CD4-positive, alpha-beta T cell treated with Interleukin-15 for 1 hour (primary cell): Measurements from ENCODE around the gene NKX2-3.

Source experiments
- DNase-seq: peaks from one replicate; pipeline ENCODE4 v3.0.0-alpha.2; 2020

Gene NKX2-3

GRCh38 chr10:99532687-99533495 lies at the start of gene NKX2-3:
TSS of gene NKX2-3 (plus strand) at chr10:99532942. CDS start at chr10:99533132, 190 bp downstream.
- peak; percentile 59 for DNase-seq

GRCh38 chr10:99484626-99485581 lies 47.8 kb upstream of the NKX2-3 start:
- no peak for DNase-seq

- DNase-seq: no peak
Observed at GRCh38 chr10:99487125-99487807, 45.5 kb upstream of the NKX2-3 start.

DNA sequence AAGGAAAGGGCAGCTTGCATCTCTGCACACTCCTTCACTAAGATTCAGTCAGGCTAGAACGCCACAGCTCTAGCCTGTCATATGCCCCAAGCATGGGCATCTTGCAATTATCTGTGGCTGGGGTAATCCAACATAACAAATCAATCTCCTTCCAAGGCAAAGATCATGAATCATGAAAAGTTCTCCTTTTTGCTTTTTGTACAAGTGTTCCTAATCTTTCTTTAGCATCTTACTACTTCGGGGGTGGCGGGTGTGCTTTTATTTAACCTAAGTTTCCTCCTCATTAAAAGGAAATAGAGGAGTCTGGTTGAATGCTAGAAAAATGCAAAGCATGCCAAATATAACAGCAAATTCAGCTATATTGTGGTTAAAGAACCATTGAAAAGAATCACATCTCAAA lies 43.5 kb upstream of the NKX2-3 start:
- no peak for DNase-seq

GRCh38 chr10:99497343-99498025 lies 35.3 kb upstream of the NKX2-3 start:
- no peak for DNase-seq

DNA sequence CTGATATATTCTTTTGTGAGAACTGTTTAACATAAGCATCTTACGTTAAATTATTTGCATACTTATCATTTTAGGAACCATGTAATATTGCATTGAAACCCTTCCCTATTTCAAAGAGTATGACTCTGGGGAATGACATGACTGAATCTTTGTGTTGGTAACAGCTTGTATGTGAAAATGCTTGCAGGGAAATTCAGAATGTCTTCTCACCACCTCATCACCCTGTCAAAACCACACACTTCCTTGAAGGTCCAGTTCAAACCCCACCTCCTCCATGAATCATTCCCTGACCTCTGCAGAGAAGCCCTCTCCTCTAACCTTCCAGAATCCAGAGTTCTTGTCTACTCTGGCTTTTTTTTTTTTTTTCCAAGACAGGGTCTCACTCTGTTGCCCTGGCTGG lies 26.3 kb upstream of the NKX2-3 start:
- no peak for DNase-seq

DNA sequence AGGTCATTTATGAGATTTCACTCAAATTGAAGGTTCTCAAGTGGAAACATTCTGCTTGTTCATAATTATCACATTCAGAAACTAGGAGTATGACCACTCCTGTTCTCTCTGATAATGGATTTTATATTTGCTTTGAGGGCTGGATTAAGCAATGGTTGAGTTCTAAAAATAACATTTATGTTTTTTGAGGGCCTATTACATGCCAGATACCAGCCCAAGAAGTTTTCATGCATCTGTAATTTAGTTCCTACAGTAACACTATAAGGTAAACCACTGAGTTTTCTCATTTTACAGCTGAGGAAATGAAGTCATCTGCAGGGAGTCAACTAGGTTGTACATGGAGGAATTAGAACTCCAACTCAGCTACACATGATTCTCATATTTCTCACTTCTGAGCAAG lies 25.5 kb upstream of the NKX2-3 start:
- DNase-seq: no peak

DNA sequence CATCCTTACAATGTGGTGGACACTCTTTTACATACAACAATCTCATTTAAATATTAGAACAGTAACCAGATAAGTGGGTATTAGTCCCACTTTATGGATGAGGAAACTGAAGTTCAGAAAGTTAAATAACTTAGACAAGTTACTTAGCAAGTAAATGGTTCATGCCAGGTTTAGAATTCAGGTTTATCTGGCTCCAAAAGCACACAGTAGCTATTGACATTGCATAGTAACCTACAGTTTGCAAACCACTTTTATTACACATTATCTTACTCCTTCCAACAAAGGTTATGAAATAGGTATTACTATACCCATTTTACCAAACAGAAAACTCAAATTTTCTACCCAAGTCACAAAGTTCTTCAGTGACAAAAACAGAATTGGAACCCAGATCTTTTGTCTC lies 19.7 kb upstream of the NKX2-3 start:
- DNase-seq: no peak

GRCh38 chr10:99519690-99520039 lies 13.1 kb upstream of the NKX2-3 start:
- no peak for DNase-seq

DNA sequence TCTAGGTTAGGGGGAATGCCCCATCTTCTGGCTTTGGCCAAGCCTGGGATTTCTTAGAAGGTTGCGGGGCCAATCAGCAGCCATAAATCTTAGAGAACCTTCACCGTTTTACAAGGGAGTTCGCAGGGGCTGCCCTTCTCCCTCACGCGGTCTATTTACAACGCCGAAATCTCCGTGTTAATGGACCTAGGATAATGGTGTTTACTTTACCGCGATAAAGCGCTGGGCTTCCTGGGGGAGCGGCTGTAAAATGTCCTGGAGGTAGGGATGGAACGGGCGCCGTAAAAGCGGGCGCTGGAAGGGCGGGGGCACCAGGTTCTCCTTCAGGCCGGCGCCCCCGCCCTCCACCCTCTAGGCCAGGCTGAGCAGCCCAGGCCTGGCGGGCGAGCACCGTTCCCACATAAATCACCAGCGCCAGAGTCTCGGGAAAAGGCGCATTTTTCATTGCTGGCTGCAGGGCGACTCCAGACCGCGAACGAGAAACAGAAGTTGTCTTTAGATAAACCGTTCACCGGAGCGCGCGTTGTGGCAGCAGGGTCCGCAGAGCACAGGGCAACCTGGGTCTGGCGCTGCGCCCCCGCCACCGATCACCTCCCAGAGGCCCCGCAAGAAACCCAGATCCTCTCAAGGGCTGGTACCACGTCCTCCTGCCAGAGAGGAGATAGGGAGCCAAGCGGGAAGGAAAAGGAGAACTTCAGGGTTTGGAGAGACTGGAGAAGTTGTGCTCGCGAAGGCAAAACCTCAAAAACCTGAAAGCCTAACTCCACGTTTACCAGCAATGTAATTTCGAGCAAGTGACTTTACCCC lies 12.5 kb upstream of the NKX2-3 start:
- no peak for DNase-seq

DNA sequence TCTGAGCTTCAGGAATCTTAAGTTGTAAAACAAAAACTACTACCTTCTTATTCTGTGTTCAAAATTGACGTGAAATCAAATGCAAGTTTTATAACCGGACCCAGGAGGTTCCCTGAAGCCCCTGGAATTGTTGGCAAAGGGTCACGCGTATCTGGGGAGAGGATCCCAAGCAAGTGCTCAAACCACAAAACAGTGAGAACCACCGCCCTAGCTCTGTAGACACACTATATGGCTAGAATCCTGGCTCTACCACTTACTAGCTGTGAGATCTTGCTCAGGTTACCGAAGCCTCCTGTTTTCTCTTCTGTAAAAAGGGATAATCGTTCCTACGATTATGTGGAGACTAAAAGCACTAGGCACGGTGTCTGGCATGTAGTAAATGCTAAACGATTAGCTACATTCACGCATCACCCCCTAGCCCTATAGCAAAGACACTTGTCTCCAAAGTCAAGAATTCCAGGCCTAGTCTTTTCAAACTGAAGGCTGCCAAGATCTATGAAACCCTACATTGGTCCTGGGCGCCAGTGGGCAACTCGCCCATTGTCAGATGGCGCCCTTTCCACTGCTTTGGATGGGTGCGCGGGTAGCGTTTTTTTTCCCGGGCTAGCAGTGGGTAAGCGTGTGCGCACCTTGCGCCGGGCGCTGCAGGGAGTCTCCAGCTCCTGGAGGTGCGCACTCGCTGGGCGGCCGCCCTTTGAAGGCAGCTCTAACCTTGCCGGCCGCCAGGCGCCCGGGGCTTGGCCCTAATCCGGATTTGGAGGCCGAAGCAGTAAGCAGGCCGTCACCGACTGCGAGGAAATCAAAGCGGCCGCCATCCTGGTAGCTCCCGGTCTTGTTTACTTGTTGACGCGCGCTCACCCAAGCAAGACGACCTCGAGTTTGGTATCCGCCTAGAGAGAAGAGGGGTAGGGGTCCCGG lies 11.6 kb upstream of the NKX2-3 start:
- DNase-seq: no peak

DNA sequence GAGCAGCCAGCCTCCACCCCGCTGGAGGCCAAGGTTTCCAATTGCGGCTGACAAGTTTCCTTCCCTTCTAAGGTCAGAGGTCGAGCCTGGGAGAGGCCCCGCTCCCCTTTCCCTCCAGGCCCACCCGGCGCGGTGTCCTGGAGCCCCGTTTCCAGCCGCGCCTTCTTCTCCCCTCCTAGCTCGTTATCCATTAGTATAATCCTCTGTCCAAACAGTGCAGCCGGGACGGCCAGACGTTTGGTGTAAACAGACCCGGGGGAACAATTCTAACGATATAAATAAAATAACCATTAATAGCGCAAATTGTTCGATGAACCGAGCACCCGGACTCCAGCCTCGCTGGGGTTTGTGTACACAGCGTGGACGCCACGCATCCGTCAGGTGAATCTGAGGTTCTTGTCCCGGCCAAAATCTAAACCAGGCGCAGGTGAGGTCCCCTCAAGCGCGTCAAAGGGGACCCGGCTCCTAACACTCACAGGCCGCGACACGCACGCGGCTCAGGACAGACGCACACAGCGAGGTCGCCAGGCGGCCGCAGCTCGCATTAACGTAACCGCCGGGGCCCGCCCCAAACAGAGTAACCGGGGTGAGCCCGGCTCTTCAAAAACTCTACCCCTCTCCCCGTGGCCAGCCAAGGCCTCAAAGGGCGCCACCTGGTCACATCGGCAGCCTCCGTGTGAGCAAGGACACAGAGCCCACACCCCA lies 10.8 kb upstream of the NKX2-3 start:
- no peak for DNase-seq

GRCh38 chr10:99522470-99523250 lies 10.1 kb upstream of the NKX2-3 start:
- DNase-seq: no peak

DNA sequence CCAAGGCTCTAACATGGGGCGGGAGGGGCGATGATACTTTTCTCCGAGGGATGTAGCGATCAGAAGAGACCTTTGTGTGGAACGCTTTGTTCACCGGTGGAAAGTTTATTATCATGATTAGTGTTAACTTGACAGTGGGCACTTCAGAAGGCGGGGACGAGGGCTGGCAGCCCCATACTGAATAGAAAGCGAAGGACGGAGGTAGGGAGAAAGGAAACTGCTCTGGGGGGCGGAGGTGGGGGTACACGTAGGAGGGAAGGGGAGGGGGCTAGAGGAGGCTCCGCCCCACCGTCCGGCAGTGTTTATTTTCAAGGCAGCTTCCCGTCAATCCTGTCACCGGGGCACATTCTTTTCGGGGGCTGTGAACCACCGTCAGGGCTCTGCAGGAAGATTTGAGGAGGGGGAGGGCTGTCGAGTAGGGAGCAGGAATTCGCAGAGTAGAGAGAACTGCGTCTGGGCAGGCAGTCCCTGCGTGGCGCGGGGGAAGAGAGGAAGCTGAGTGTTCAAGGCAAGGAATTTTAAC lies 9.4 kb upstream of the NKX2-3 start:
- no peak for DNase-seq

DNA sequence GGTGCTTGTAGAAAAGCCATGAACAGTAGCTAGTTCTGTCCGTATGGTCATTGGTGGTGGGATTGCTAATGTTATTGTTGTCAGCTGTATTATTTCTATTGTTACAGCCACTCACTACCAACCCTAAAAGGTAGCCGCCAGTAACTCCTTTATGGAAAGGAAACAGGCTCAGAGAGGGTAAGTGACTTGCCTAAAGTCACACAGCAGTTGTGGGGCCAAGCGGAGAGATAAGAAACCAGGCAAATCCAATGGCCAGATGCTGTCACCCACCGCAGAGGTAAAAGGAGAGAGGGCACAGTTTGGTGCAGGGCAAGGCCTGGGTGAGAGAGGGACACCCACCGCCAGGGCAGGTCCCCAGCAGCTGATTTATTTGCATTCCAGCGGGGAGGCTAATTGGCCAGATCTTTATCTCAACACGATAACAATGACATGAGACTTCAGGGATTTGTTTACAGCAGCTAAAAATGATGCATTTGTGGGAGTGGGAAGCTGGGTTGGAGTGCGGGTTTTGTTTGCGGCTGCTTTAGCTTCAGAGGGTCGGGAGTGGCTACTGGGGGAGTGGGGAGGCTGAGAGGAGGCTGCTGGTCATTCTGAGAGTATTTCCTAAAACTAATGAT lies 8.6 kb upstream of the NKX2-3 start:
- DNase-seq: no peak

GRCh38 chr10:99524736-99525380 lies 7.9 kb upstream of the NKX2-3 start:
- DNase-seq: no peak

- no peak for DNase-seq
Observed at GRCh38 chr10:99525897-99526296, 6.8 kb upstream of the NKX2-3 start.
